GM12878 (cell line): ENCODE results near the gene CXXC5. TPM values are rescaled to one million over a fixed set of nuclear protein-coding genes. Genes with fewer than 3 reads are reported as not detected.
A peak's percentile ranks its signal among the peaks of the same experiment; 100 is the strongest.

Experiments
- BACH1 ChIP-seq: fragments of 450-650 bp; IDR thresholded peaks from 2 replicates; pipeline ENCODE4 v1.6.1; 2017; ENCODE audit warnings: mild to moderate bottlenecking, borderline replicate concordance
- BCL3 ChIP-seq: IDR thresholded peaks from 2 replicates; pipeline ENCODE4 v1.6.1; 2011; ENCODE audit warnings: borderline replicate concordance, low read depth, mild to moderate bottlenecking, moderate library complexity, low read length; ENCODE audit not compliant: insufficient read depth, poor library complexity, severe bottlenecking
- BHLHE40 ChIP-seq, 2 experiments: fragments of 450-650 bp in 1 of 2; IDR thresholded peaks; 2 replicates each; pipeline ENCODE4 v1.6.1; 2011 to 2017; ENCODE audit warnings: low read depth in 2 of 2, borderline replicate concordance in 1 of 2, improper control_type of control experiment in 1 of 2, low read length in 1 of 2, mild to moderate bottlenecking in 1 of 2
- CEBPB ChIP-seq, 2 experiments: fragments of 150-350 bp in 1 of 2; IDR thresholded peaks; 2 replicates each; pipeline ENCODE4 v1.6.1; 2012 to 2014; ENCODE audit warnings: low read depth in 2 of 2, low read length in 2 of 2, borderline replicate concordance in 1 of 2, inconsistent platforms in 1 of 2
- DPF2 ChIP-seq: fragments of 450-650 bp; IDR thresholded peaks from 2 replicates; pipeline ENCODE4 v1.6.1; 2017; ENCODE audit warnings: mild to moderate bottlenecking
- IKZF2 ChIP-seq, 2 experiments: fragments of 450-650 bp; IDR thresholded peaks; 2 replicates each; pipeline ENCODE4 v1.6.1; 2017; ENCODE audit warnings: mild to moderate bottlenecking in 2 of 2, moderate library complexity in 2 of 2
- IRF4 ChIP-seq: IDR thresholded peaks from 2 replicates; pipeline ENCODE4 v1.6.1; 2011; ENCODE audit warnings: low read depth, low read length
- KAT2A ChIP-seq: conservative IDR thresholded peaks from 2 replicates; pipeline ENCODE4 v1.6.1; 2011; ENCODE audit warnings: low read depth, low read length; ENCODE audit not compliant: control insufficient read depth
- MLLT1 ChIP-seq: fragments of 450-650 bp; IDR thresholded peaks from 2 replicates; pipeline ENCODE4 v1.6.1; 2016; ENCODE audit warnings: mild to moderate bottlenecking
- POU2F2 ChIP-seq: IDR thresholded peaks from 3 replicates; pipeline ENCODE4 v1.6.1; 2011; ENCODE audit warnings: low read depth, mild to moderate bottlenecking, low read length, borderline replicate concordance
- SUPT20H ChIP-seq: IDR thresholded peaks from 2 replicates; pipeline ENCODE4 v1.6.1; 2011; ENCODE audit warnings: low read depth, mild to moderate bottlenecking, low read length, moderate library complexity, borderline replicate concordance; ENCODE audit not compliant: control insufficient read depth
- ZBTB4 ChIP-seq: fragments of 450-650 bp; formaldehyde crosslinking; IDR thresholded peaks from 2 replicates; pipeline ENCODE4 v1.4.0; 2022; ENCODE audit warnings: mild to moderate bottlenecking, moderate library complexity
- ZNF207 ChIP-seq: fragments of 450-650 bp; IDR thresholded peaks from 2 replicates; pipeline ENCODE4 v1.6.1; 2014; ENCODE audit warnings: antibody characterized with exemption, mild to moderate bottlenecking, borderline replicate concordance
- polyA plus RNA-seq, 11 experiments: library from polyadenylated mRNA; depleted of rRNA in 4 of 11; unstranded in 6 of 11; stranded (reverse) in 5 of 11; fragments of >200 nt; fragmentation: Nextera tagmentation in 4 of 11; fragmentation: Illumina TruSeq in 1 of 11; extraction: Ambion mirVana in 4 of 11; extraction: Trizol in 1 of 11; gene quantifications; 1 replicate in 1 of 11; 2 replicates in 10 of 11; pipeline versions ENCODE4 v1.2.1 to v1.2.3, GENCODE V29; 2011 to 2016; ENCODE audit warnings: inconsistent platforms in 2 of 11, missing spikeins in 2 of 11, low read depth in 1 of 11
- total RNA-seq, 4 experiments: library from RNA; depleted of rRNA in 3 of 4; stranded (reverse); fragments of >200 nt in 3 of 4; fragmentation: Illumina TruSeq in 1 of 4; extraction: Trizol in 1 of 4; gene quantifications; 2 replicates each; pipeline versions ENCODE4 v1.2.1 to v1.2.3, GENCODE V29; 2013 to 2021

Gene CXXC5
- total and polyA plus RNA-seq, 10 of the 15 experiments (the other 5 are each of a cell fraction or from before 2014, with no cell fraction given) = 1.8 to 90.8 (median 40.7) TPM

DNA sequence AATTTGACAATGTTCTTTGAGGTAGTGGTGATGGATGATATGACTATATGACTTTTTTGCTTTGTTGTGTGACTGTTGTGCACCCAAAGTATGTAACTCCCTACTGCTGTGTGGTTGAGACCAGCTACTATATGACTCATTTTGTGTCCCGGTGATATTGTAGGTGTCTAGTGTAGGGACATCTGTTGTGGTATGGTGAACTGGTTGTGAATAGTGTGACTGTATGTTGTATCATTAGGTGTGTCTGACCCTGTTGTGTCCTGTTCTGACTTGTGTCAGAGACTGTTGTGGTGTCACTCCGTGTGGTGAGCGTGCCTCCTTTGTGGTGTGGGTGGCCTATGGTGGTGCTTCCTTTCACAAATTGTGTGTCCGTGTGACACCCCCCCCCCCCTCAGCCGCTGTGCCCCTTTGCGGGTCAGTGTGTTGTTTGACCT is 11.2 kb upstream of the CXXC5 start (continued):
- TF ChIP-seq ZBTB4 (CRISPR knock-in tag) = no peak
- no peak for TF ChIP-seq KAT2A
- peak; percentile 92 for TF ChIP-seq IRF4
- peak; percentile 12 for TF ChIP-seq DPF2
- TF ChIP-seq POU2F2 = peak; percentile 57; the same call in 1 of the 3 replicates
- TF ChIP-seq BCL3 = peak; percentile 1
- peak; percentile 31 to 72 for TF ChIP-seq IKZF2 (IDR thresholded peaks at IDR 0.05)
- peak; percentile 18 to 37; a peak in 2 of 4 replicates for TF ChIP-seq BHLHE40 (IDR thresholded peaks at IDR 0.05; ENCODE audit: borderline replicate concordance in 1 of 2, low read depth in 2 of 2, low read length in 1 of 2)
- peak; percentile 73 for TF ChIP-seq MLLT1
- no peak for TF ChIP-seq CEBPB (IDR thresholded peaks at IDR 0.05; ENCODE audit: borderline replicate concordance in 1 of 2, low read depth in 2 of 2, low read length in 2 of 2)
- TF ChIP-seq SUPT20H = no peak
- peak; percentile 60; the same call in 1 of the 2 replicates for TF ChIP-seq BACH1
- TF ChIP-seq ZNF207 = no peak
